Sigmoid colon (tissue), 7 donors: ENCODE results near the gene NEXN. TPM values are rescaled to one million over a fixed set of nuclear protein-coding genes. Genes with fewer than 3 reads are reported as not detected.

Experiments used
- DNase-seq: peaks from one replicate; pipeline ENCODE4 v3.0.0-alpha.2; 2019
- H3K27ac ChIP-seq, 4 donors: fragments of 200-600 bp; sonication (generic); one replicate each; pipeline ENCODE4 v1.5.1; 2016 to 2019; ENCODE audit warnings: mild to moderate bottlenecking in 1 of 4
- H3K27me3 ChIP-seq, 3 donors: fragments of 200-600 bp; sonication (generic); one replicate each; pipeline ENCODE4 v1.5.1; 2019; ENCODE audit warnings: mild to moderate bottlenecking in 1 of 3
- H3K36me3 ChIP-seq, 4 donors: fragments of 200-600 bp; sonication (generic); one replicate each; pipeline ENCODE4 v1.5.1; 2016 to 2019
- H3K4me1 ChIP-seq, 4 donors: fragments of 200-600 bp; sonication (generic); one replicate each; pipeline ENCODE4 v1.5.1; 2017 to 2019
- H3K4me3 ChIP-seq, 4 donors: fragments of 200-600 bp; sonication (generic); one replicate each; pipeline ENCODE4 v1.5.1; 2017 to 2019; ENCODE audit warnings: mild to moderate bottlenecking in 2 of 4, moderate library complexity in 1 of 4
- H3K9me3 ChIP-seq, 4 donors: fragments of 200-600 bp in 3 of 4; sonication (generic) in 3 of 4; one replicate each; pipeline versions ENCODE4 v1.5.1 to v1.6.1; 2013 to 2019
- CTCF ChIP-seq, 4 experiments: fragments of 450-650 bp in 3 of 4; fragments of 200-600 bp in 1 of 4; IDR thresholded peaks; one replicate each; pipeline ENCODE4 v1.5.1; 2016 to 2019; ENCODE audit warnings: antibody characterized with exemption in 4 of 4, mild to moderate bottlenecking in 3 of 4, moderate library complexity in 2 of 4
- EP300 ChIP-seq, 4 donors: sonication (generic); formaldehyde crosslinking; IDR thresholded peaks; one replicate each; pipeline ENCODE4 v1.6.1; 2017; ENCODE audit warnings: antibody characterized with exemption in 4 of 4
- POLR2A ChIP-seq, 2 donors: fragments of 450-650 bp; IDR thresholded peaks; one replicate each; pipeline ENCODE4 v1.6.1; 2016; ENCODE audit warnings: antibody characterized with exemption in 2 of 2, mild to moderate bottlenecking in 2 of 2, moderate library complexity in 2 of 2
- POLR2AphosphoS5 ChIP-seq, 4 donors: sonication (generic); formaldehyde crosslinking; IDR thresholded peaks; one replicate each; pipeline ENCODE4 v1.6.1; 2017; ENCODE audit warnings: antibody characterized with exemption in 4 of 4
- WGBS, 2 donors: extraction: QIAGEN DNeasy Blood & Tissue Kit; methylation state at CpG; one replicate each; pipeline ENCODE4 v1.1.7; 2013; 5-methylcytosine and 5-hydroxymethylcytosine counted together
- intact Hi-C: fragments of 100-400 bp; cut with DNase I; formaldehyde crosslinking; loops from one replicate; pipeline ENCODE4 v1.15.1; 2023
- polyA plus RNA-seq, 3 donors: library from polyadenylated mRNA; stranded (reverse); fragments of 200-250 nt; gene quantifications; one replicate each; pipeline ENCODE4 v1.2.3, GENCODE V29; 2013
- total RNA-seq, 4 donors: library from RNA; depleted of rRNA; stranded (reverse); fragments of >200 nt; gene quantifications; one replicate each; pipeline ENCODE4 v1.1.0, GENCODE V29; 2016
- donor health status: healthy with polysubstance abuse.
- donor health status: Bipolar disorder and iron deficiency.
- donor health status: healthy.

Gene NEXN
- total and polyA plus RNA-seq, 7 donors: 4.2 to 158 (median 68.8) TPM

GRCh38 chr1:77872645-77873044, 15.8 kb upstream of the NEXN start:
- Histone ChIP-seq H3K36me3 (peaks cover 0 to 34% (median under 1%) of the 10 kb centered on the region in 4 donors), H3K9me3 (no peaks in the 10 kb centered on the region), H3K4me3 (no peak overlapping the region), H3K27me3 (no peaks in the 10 kb centered on the region), H3K27ac (no peak overlapping the region), H3K4me1 (no peaks in the 10 kb centered on the region)
- DNase-seq: no peak
- TF ChIP-seq EP300 (IDR thresholded peaks at IDR 0.05) (no peak), POLR2AphosphoS5 (IDR thresholded peaks at IDR 0.05) (no peak), POLR2A (IDR thresholded peaks at IDR 0.05) (no peak), CTCF (IDR thresholded peaks at IDR 0.05) (no peak)
- 96 to 98% methylated on average over 1 of the region's 1 CpG for WGBS, 2 donors
- intact Hi-C loops: no loop called here

GRCh38 chr1:77873461-77873860, 15.0 kb upstream of the NEXN start:
- Histone ChIP-seq H3K9me3 (no peaks in the 10 kb centered on the region), H3K4me1 (no peaks in the 10 kb centered on the region), H3K36me3 (peaks cover 0 to 26% (median 0%) of the 10 kb centered on the region in 4 donors), H3K27me3 (no peaks in the 10 kb centered on the region), H3K27ac (no peak overlapping the region), H3K4me3 (no peak overlapping the region)
- intact Hi-C loops: no loop called here
- WGBS, 2 donors: 94 to 97% methylated on average over 1 of the region's 1 CpG
- no peak for TF ChIP-seq POLR2AphosphoS5 (IDR thresholded peaks at IDR 0.05)
- no peak for DNase-seq

GRCh38 chr1:77874804-77875445, 13.5 kb upstream of the NEXN start:
- no peaks in the 10 kb centered on the region for H3K27me3 ChIP-seq
- H3K4me3 ChIP-seq: no peak overlapping the region
- H3K9me3 ChIP-seq: no peaks in the 10 kb centered on the region
- H3K36me3 ChIP-seq: peaks cover 0 to 24% (median 0%) of the 10 kb centered on the region in 4 donors
- no peak overlapping the region for H3K27ac ChIP-seq
- 98% methylated on average over 4 of the region's 4 CpGs for WGBS, 2 donors
- H3K4me1 ChIP-seq: no peaks in the 10 kb centered on the region
- DNase-seq: no peak
- intact Hi-C loops: no loop called here
- TF ChIP-seq POLR2A (IDR thresholded peaks at IDR 0.05) (no peak), CTCF (IDR thresholded peaks at IDR 0.05) (no peak), EP300 (IDR thresholded peaks at IDR 0.05) (no peak), POLR2AphosphoS5 (IDR thresholded peaks at IDR 0.05) (no peak)

GRCh38 chr1:77876884-77877283, 11.5 kb upstream of the NEXN start:
- no peak for DNase-seq
- Histone ChIP-seq H3K27me3 (no peaks in the 10 kb centered on the region), H3K36me3 (peaks cover 0 to 23% (median 0%) of the 10 kb centered on the region in 4 donors), H3K4me3 (no peak overlapping the region), H3K4me1 (no peaks in the 10 kb centered on the region), H3K27ac (no peak overlapping the region), H3K9me3 (no peaks in the 10 kb centered on the region)
- WGBS, 2 donors: 93 to 96% methylated on average over 4 of the region's 4 CpGs
- intact Hi-C loops: no loop called here
- TF ChIP-seq CTCF (IDR thresholded peaks at IDR 0.05): no peak
- TF ChIP-seq POLR2A (IDR thresholded peaks at IDR 0.05): no peak
- TF ChIP-seq POLR2AphosphoS5 (IDR thresholded peaks at IDR 0.05): no peak
- TF ChIP-seq EP300 (IDR thresholded peaks at IDR 0.05): no peak

GRCh38 chr1:77881061-77881460, 7.4 kb upstream of the NEXN start:
- no peak for DNase-seq
- Histone ChIP-seq H3K9me3 (no peaks in the 10 kb centered on the region), H3K4me1 (no peaks in the 10 kb centered on the region), H3K27ac (no peak overlapping the region), H3K36me3 (no peaks in the 10 kb centered on the region), H3K27me3 (no peaks in the 10 kb centered on the region), H3K4me3 (no peak overlapping the region)
- intact Hi-C loops: no loop called here
- WGBS, 2 donors: 87 to 98% methylated on average over 1 of the region's 1 CpG
- TF ChIP-seq POLR2A (IDR thresholded peaks at IDR 0.05) (no peak), CTCF (IDR thresholded peaks at IDR 0.05) (no peak), EP300 (IDR thresholded peaks at IDR 0.05) (no peak), POLR2AphosphoS5 (IDR thresholded peaks at IDR 0.05) (no peak)
